Spinal cord (tissue), 10 donors: ENCODE results near the gene MYL10. TPM values are rescaled to one million over a fixed set of nuclear protein-coding genes. Genes with fewer than 3 reads are reported as not detected.
A peak's percentile ranks its signal among the peaks of the same experiment; 100 is the strongest.

Source experiments
- DNase-seq, 6 donors: peaks; one replicate each; pipeline versions ENCODE4 v3.0.0 to v3.0.0-alpha.2; 2013 to 2015; ENCODE audit warnings: low spot score in 6 of 6, low read depth in 4 of 6
- H3K27ac ChIP-seq: one replicate; pipeline ENCODE4 v1.5.1; 2013; ENCODE audit warnings: low read depth, low read length, control low read depth
- H3K27me3 ChIP-seq: one replicate; pipeline ENCODE4 v1.6.1; 2013; ENCODE audit warnings: low read length; ENCODE audit not compliant: control insufficient read depth, insufficient read depth
- H3K36me3 ChIP-seq: one replicate; pipeline ENCODE4 v1.6.1; 2013; ENCODE audit warnings: low read length; ENCODE audit not compliant: control insufficient read depth, insufficient read depth
- H3K4me1 ChIP-seq: one replicate; pipeline ENCODE4 v1.6.1; 2013; ENCODE audit warnings: low read length; ENCODE audit not compliant: control insufficient read depth, insufficient read depth
- H3K4me3 ChIP-seq: one replicate; pipeline ENCODE4 v1.5.1; 2013; ENCODE audit warnings: low read depth, low read length, control low read depth
- H3K9me3 ChIP-seq: one replicate; pipeline ENCODE4 v1.6.1; 2013; ENCODE audit warnings: low read length; ENCODE audit not compliant: control insufficient read depth, insufficient read depth
- WGBS: methylation state at CpG from one replicate; pipeline ENCODE4 v1.1.5; 2013; ENCODE audit warnings: missing lambda C conversion rate; ENCODE audit not compliant: insufficient coverage; 5-methylcytosine and 5-hydroxymethylcytosine counted together
- polyA plus RNA-seq, 2 donors: library from polyadenylated mRNA; unstranded; fragments of 120-200 nt; gene quantifications; one replicate each; pipeline ENCODE4 v1.2.1, GENCODE V29; 2013; ENCODE audit not compliant: insufficient read length in 2 of 2
- total RNA-seq, 2 donors: library from RNA; depleted of rRNA in 1 of 2; stranded (reverse); fragments of 120-200 nt in 1 of 2; fragments of >200 nt in 1 of 2; gene quantifications; one replicate each; pipeline versions ENCODE4 v1.2.3 to v1.2.4, GENCODE V29; 2013 to 2014
- donor health status: healthy.

MYL10 gene
- total and polyA plus RNA-seq, 4 donors: 0.44 TPM; not detected in 3

- no peaks in the 10 kb centered on the region for H3K9me3 ChIP-seq
- H3K27me3 ChIP-seq: peaks cover 6% of the 10 kb centered on the region
- H3K4me1 ChIP-seq: no peaks in the 10 kb centered on the region
- no peak overlapping the region for H3K4me3 ChIP-seq
- 68% methylated on average over 23 of the region's 23 CpGs for WGBS
- no peaks in the 10 kb centered on the region for H3K36me3 ChIP-seq
- no peak overlapping the region for H3K27ac ChIP-seq
- DNase-seq: no peak
Observed at GRCh38 chr7:101624246-101625001, 4.7 kb downstream of the MYL10 start.

GRCh38 chr7:101622609-101623173 lies 6.4 kb downstream of the MYL10 start:
- H3K9me3 ChIP-seq: no peaks in the 10 kb centered on the region
- no peaks in the 10 kb centered on the region for H3K36me3 ChIP-seq
- peaks cover 6% of the 10 kb centered on the region for H3K4me1 ChIP-seq
- no peak for DNase-seq
- WGBS: 85% methylated on average over 15 of the region's 15 CpGs
- no peak overlapping the region for H3K4me3 ChIP-seq
- no peak overlapping the region for H3K27ac ChIP-seq
- H3K27me3 ChIP-seq: peaks cover 8% of the 10 kb centered on the region

- no peak overlapping the region for H3K4me3 ChIP-seq
- no peak overlapping the region for H3K27ac ChIP-seq
- no peaks in the 10 kb centered on the region for H3K36me3 ChIP-seq
- DNase-seq: no peak
- peaks cover 6% of the 10 kb centered on the region for H3K4me1 ChIP-seq
- 84% methylated on average over 7 of the region's 10 CpGs for WGBS
- H3K9me3 ChIP-seq: no peaks in the 10 kb centered on the region
- peaks cover 8% of the 10 kb centered on the region for H3K27me3 ChIP-seq
Observed at GRCh38 chr7:101620991-101621390, 8.1 kb downstream of the MYL10 start.

GRCh38 chr7:101620395-101620794 lies 8.7 kb downstream of the MYL10 start:
- peaks cover 8% of the 10 kb centered on the region for H3K27me3 ChIP-seq
- 87% methylated on average over 3 of the region's 4 CpGs for WGBS

GRCh38 chr7:101618916-101619315 lies 10.2 kb downstream of the MYL10 start:
- H3K36me3 ChIP-seq: no peaks in the 10 kb centered on the region
- H3K4me1 ChIP-seq: peaks cover 12% of the 10 kb centered on the region
- H3K9me3 ChIP-seq: no peaks in the 10 kb centered on the region
- DNase-seq: no peak
- H3K27ac ChIP-seq: peak overlapping the region; percentile 61
- WGBS: 35% methylated on average over 8 of the region's 8 CpGs
- peaks cover 2% of the 10 kb centered on the region for H3K27me3 ChIP-seq
- no peak overlapping the region for H3K4me3 ChIP-seq

More at GRCh38 chr7:101620395-101620794, 8.7 kb downstream of the MYL10 start:
- no peak overlapping the region for H3K4me3 ChIP-seq
- H3K9me3 ChIP-seq: no peaks in the 10 kb centered on the region
- no peak for DNase-seq
- H3K36me3 ChIP-seq: no peaks in the 10 kb centered on the region
- H3K4me1 ChIP-seq: peaks cover 7% of the 10 kb centered on the region
- H3K27ac ChIP-seq: no peak overlapping the region

GRCh38 chr7:101618207-101618839 lies 10.8 kb downstream of the MYL10 start:
- Histone ChIP-seq H3K27ac (peak overlapping the region; percentile 61), H3K4me1 (peaks cover 15% of the 10 kb centered on the region), H3K9me3 (no peaks in the 10 kb centered on the region), H3K27me3 (peaks cover 2% of the 10 kb centered on the region), H3K36me3 (no peaks in the 10 kb centered on the region), H3K4me3 (no peak overlapping the region)
- WGBS: 62% methylated on average over 20 of the region's 20 CpGs
- no peak for DNase-seq

- no peaks in the 10 kb centered on the region for H3K36me3 ChIP-seq
- H3K27me3 ChIP-seq: peaks cover 2% of the 10 kb centered on the region
- no peak overlapping the region for H3K27ac ChIP-seq
- WGBS: 92% methylated on average over 4 of the region's 4 CpGs
- DNase-seq: no peak
- peaks cover 20% of the 10 kb centered on the region for H3K4me1 ChIP-seq
- H3K4me3 ChIP-seq: no peak overlapping the region
- H3K9me3 ChIP-seq: no peaks in the 10 kb centered on the region
Observed at GRCh38 chr7:101617451-101618206, 11.5 kb downstream of the MYL10 start.

GRCh38 chr7:101615446-101615845 lies 13.7 kb downstream of the MYL10 start:
- Histone ChIP-seq H3K4me3 (no peak overlapping the region), H3K36me3 (no peaks in the 10 kb centered on the region), H3K27me3 (peaks cover 2% of the 10 kb centered on the region), H3K9me3 (no peaks in the 10 kb centered on the region), H3K4me1 (peaks cover 20% of the 10 kb centered on the region), H3K27ac (no peak overlapping the region)
- DNase-seq: no peak
- WGBS: 84% methylated on average over 7 of the region's 8 CpGs

GRCh38 chr7:101614939-101615302 lies 14.2 kb downstream of the MYL10 start:
- Histone ChIP-seq H3K4me3 (no peak overlapping the region), H3K9me3 (no peaks in the 10 kb centered on the region), H3K4me1 (peaks cover 20% of the 10 kb centered on the region), H3K27ac (no peak overlapping the region), H3K36me3 (no peaks in the 10 kb centered on the region), H3K27me3 (peaks cover 2% of the 10 kb centered on the region)
- 64% methylated on average over 9 of the region's 9 CpGs for WGBS
- no peak for DNase-seq
